Measurements from ENCODE around the gene LRRC4.

LRRC4 gene

GRCh38 chr7:128031901-128032604 lies 816 bp upstream of the LRRC4 start:
- no peak for DNase-seq (ENCODE audit: low read depth)

- no peak for DNase-seq (ENCODE audit: low read depth)
These were observed 979 bp downstream of the LRRC4 start for GRCh38 chr7:128030263-128030653.

- no peak for DNase-seq (ENCODE audit: low read depth)
These were observed 1.7 kb downstream of the LRRC4 start for GRCh38 chr7:128029405-128029995.

GRCh38 chr7:128027485-128027980 lies 3.7 kb downstream of the LRRC4 start:
- no peak for DNase-seq (ENCODE audit: low read depth)

GRCh38 chr7:128026551-128026950 lies 4.7 kb downstream of the LRRC4 start:
- no peak for DNase-seq (ENCODE audit: low read depth)

GRCh38 chr7:128025819-128026218 lies 5.4 kb downstream of the LRRC4 start:
- DNase-seq (ENCODE audit: low read depth) = no peak

- DNase-seq (ENCODE audit: low read depth) = no peak
These were observed 5.9 kb downstream of the LRRC4 start for GRCh38 chr7:128025380-128025779.

GRCh38 chr7:128024151-128024550 lies 7.1 kb downstream of the LRRC4 start:
- no peak for DNase-seq (ENCODE audit: low read depth)

- DNase-seq (ENCODE audit: low read depth) = no peak
These were observed 8.4 kb downstream of the LRRC4 start for GRCh38 chr7:128022631-128023532.

- no peak for DNase-seq (ENCODE audit: low read depth)
These were observed 9.9 kb downstream of the LRRC4 start for GRCh38 chr7:128021366-128021765.

GRCh38 chr7:128020159-128020558 lies 11.1 kb downstream of the LRRC4 start:
- no peak for DNase-seq (ENCODE audit: low read depth)

- DNase-seq (ENCODE audit: low read depth) = no peak
These were observed 11.9 kb downstream of the LRRC4 start for GRCh38 chr7:128019288-128019687.

GRCh38 chr7:128017862-128018845 lies 13.1 kb downstream of the LRRC4 start:
- no peak for DNase-seq (ENCODE audit: low read depth)

- DNase-seq (ENCODE audit: low read depth) = no peak
These were observed 13.8 kb downstream of the LRRC4 start for GRCh38 chr7:128017460-128017859.

GRCh38 chr7:128014811-128015210 lies 16.4 kb downstream of the LRRC4 start:
- no peak for DNase-seq (ENCODE audit: low read depth)

GRCh38 chr7:128011131-128011661 lies 20.0 kb downstream of the LRRC4 start:
- DNase-seq (ENCODE audit: low read depth) = no peak

GRCh38 chr7:128010391-128011127 lies 20.7 kb downstream of the LRRC4 start:
- DNase-seq (ENCODE audit: low read depth) = no peak

- DNase-seq (ENCODE audit: low read depth) = no peak
These were observed 22.5 kb downstream of the LRRC4 start for GRCh38 chr7:128008744-128009143.

- no peak for DNase-seq (ENCODE audit: low read depth)
These were observed 23.1 kb downstream of the LRRC4 start for GRCh38 chr7:128008141-128008540.

- no peak for DNase-seq (ENCODE audit: low read depth)
These were observed 23.9 kb downstream of the LRRC4 start for GRCh38 chr7:128007303-128007680.

All from activated T-helper 1 cell treated with Interleukin-2 at 50 U/mL for 16 hours (primary cell).